SK-N-MC (cell line): ENCODE results near the gene CAND1.

Experiments
- DNase-seq: peaks from one replicate; pipeline ENCODE4 v3.0.0-alpha.2; 2011; ENCODE audit warnings: low read depth, low spot score
- H3K27ac ChIP-seq: fragments of 200-600 bp; sonication (generic); 2 replicates; pipeline ENCODE4 v1.5.1; 2016; ENCODE audit warnings: mixed run types
- H3K36me3 ChIP-seq: fragments of 200-600 bp; sonication (generic); 2 replicates; pipeline ENCODE4 v1.6.1; 2017; ENCODE audit warnings: antibody characterized with exemption, low read length, mixed read lengths; ENCODE audit not compliant: insufficient read depth
- H3K4me3 ChIP-seq: fragments of 200-600 bp; sonication (generic); 2 replicates; pipeline ENCODE4 v1.5.1; 2016
- H3K9ac ChIP-seq: fragments of 200-600 bp; sonication (generic); 2 replicates; pipeline ENCODE4 v1.8.0; 2017; ENCODE audit warnings: mixed run types, mixed read lengths; ENCODE audit not compliant: insufficient read length
- H3K9me3 ChIP-seq: fragments of 200-600 bp; sonication (generic); 2 replicates; pipeline ENCODE4 v1.6.1; 2017; ENCODE audit warnings: low read depth, mild to moderate bottlenecking, antibody characterized with exemption, low read length, moderate library complexity, mixed read lengths
- EZH2 ChIP-seq: fragments of 200-600 bp; sonication (generic); IDR thresholded peaks from one replicate; pipeline ENCODE4 v1.6.1; 2017; ENCODE audit warnings: antibody characterized with exemption
- FOXP2 ChIP-seq: optimal IDR thresholded peaks from 2 replicates; pipeline ENCODE3; 2011; ENCODE audit warnings: mild to moderate bottlenecking, moderate library complexity; ENCODE audit not compliant: insufficient read depth; ENCODE audit errors: extremely low read length, control extremely low read depth
- POLR2AphosphoS5 ChIP-seq: IDR thresholded peaks from 2 replicates; pipeline ENCODE4 v1.6.1; 2012; ENCODE audit warnings: mild to moderate bottlenecking, low read depth, low read length, borderline replicate concordance

Gene CAND1

DNA sequence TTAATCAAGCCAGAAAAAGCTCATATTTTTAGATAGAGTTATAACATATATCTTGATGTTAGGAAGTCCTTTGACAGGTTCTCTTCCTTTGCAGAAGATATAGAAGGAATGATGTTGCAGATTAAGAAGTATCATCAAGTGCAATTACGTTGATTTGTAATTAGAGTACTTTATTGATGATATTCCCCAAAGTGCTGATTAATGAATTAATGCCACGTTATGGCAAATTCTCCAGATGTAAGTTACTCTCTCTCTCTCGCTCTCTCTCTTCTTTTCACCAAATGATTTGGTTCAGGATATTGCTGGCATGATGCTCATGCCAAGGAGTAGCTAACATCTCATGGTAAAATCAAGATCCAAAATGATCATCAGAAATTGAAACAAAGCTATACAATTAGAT lies 18.1 kb upstream of the CAND1 start:
- Histone ChIP-seq H3K9me3 (no peaks in the 10 kb centered on the region), H3K27ac (no peak overlapping the region), H3K9ac (no peak overlapping the region), H3K36me3 (no peaks in the 10 kb centered on the region), H3K4me3 (no peak overlapping the region)
- TF ChIP-seq EZH2, result no peak
- TF ChIP-seq POLR2AphosphoS5, result no peak
- TF ChIP-seq FOXP2, result no peak
- no peak for DNase-seq

- Histone ChIP-seq H3K27ac (no peak overlapping the region), H3K9ac (no peak overlapping the region), H3K36me3 (no peaks in the 10 kb centered on the region), H3K9me3 (no peaks in the 10 kb centered on the region), H3K4me3 (no peak overlapping the region)
- TF ChIP-seq POLR2AphosphoS5 (no peak), FOXP2 (no peak), EZH2 (no peak)
- no peak for DNase-seq
These were observed 14.7 kb upstream of the CAND1 start for GRCh38 chr12:67254372-67255026.

- Histone ChIP-seq H3K27ac (no peak overlapping the region), H3K9me3 (no peaks in the 10 kb centered on the region), H3K36me3 (no peaks in the 10 kb centered on the region), H3K9ac (no peak overlapping the region), H3K4me3 (no peak overlapping the region)
- no peak for DNase-seq
- no peak for TF ChIP-seq FOXP2
- no peak for TF ChIP-seq EZH2
- no peak for TF ChIP-seq POLR2AphosphoS5
These were observed 12.5 kb upstream of the CAND1 start for GRCh38 chr12:67256649-67257048.

- peak overlapping the region; percentile 56; the same call in 1 of the 2 replicates for H3K27ac ChIP-seq
- H3K4me3 ChIP-seq, result no peak overlapping the region
- no peaks in the 10 kb centered on the region for H3K36me3 ChIP-seq
- no peaks in the 10 kb centered on the region for H3K9me3 ChIP-seq
- TF ChIP-seq POLR2AphosphoS5, result no peak
- TF ChIP-seq EZH2, result no peak
- TF ChIP-seq FOXP2, result no peak
- DNase-seq, result no peak
- no peak overlapping the region for H3K9ac ChIP-seq
These were observed 5.7 kb upstream of the CAND1 start for GRCh38 chr12:67263471-67263870.

- Histone ChIP-seq H3K9me3 (no peaks in the 10 kb centered on the region), H3K27ac (peak overlapping the region; percentile 99), H3K4me3 (peak overlapping the region; percentile 89), H3K9ac (peak overlapping the region; percentile 91), H3K36me3 (peaks cover 7% of the 10 kb centered on the region)
- DNase-seq, result peak; percentile 99
- TF ChIP-seq POLR2AphosphoS5 (peak; percentile 56; the same call in 1 of the 2 replicates), EZH2 (no peak), FOXP2 (no peak)
These were observed 743 bp upstream of the CAND1 start for GRCh38 chr12:67268335-67268895.

GRCh38 chr12:67269633-67270573 lies 745 bp downstream of the CAND1 start:
- H3K9ac ChIP-seq, result peak overlapping the region; percentile 91
- no peak for TF ChIP-seq FOXP2
- no peak for TF ChIP-seq EZH2
- no peak for TF ChIP-seq POLR2AphosphoS5
- peak overlapping the region; percentile 99 for H3K27ac ChIP-seq
- peaks cover 19% of the 10 kb centered on the region for H3K36me3 ChIP-seq
- H3K9me3 ChIP-seq, result no peaks in the 10 kb centered on the region
- no peak for DNase-seq
- peak overlapping the region; percentile 89 for H3K4me3 ChIP-seq

DNA sequence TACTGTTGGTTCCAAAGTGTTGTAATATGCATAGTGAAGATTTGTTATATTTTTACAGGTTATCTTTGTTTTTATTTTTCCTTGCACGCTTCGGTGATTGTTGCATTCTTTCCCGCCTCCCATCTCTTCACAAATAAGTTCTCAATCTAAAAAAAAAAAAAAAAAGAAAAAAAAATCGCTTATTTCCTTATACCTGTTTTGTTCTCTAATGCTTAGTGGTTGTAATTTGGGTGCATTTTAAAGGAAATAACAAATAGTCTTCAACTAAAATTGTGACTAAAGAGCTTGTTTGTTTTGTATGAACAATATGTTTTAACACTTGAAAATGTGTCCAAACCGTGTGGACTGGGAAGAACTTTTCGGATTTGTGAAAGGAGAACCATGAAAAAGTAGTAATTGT lies 1.5 kb downstream of the CAND1 start:
- TF ChIP-seq POLR2AphosphoS5 (no peak), EZH2 (no peak), FOXP2 (no peak)
- Histone ChIP-seq H3K4me3 (peak overlapping the region; percentile 89), H3K27ac (0 out of 2 replicates have a peak overlapping the region, but pooled peaks have one; percentile 99), H3K36me3 (peaks cover 27% of the 10 kb centered on the region), H3K9ac (peak overlapping the region; percentile 91), H3K9me3 (no peaks in the 10 kb centered on the region)
- DNase-seq, result no peak

GRCh38 chr12:67271976-67272375 lies 2.8 kb downstream of the CAND1 start:
- no peak for TF ChIP-seq FOXP2
- TF ChIP-seq POLR2AphosphoS5, result no peak
- no peak for TF ChIP-seq EZH2
- peaks cover 32% of the 10 kb centered on the region for H3K36me3 ChIP-seq
- no peak for DNase-seq
- peak overlapping the region; percentile 89 for H3K4me3 ChIP-seq
- H3K9ac ChIP-seq, result peak overlapping the region; percentile 91
- H3K27ac ChIP-seq, result no peak overlapping the region
- no peaks in the 10 kb centered on the region for H3K9me3 ChIP-seq
